NCI-H748 treated with DMSO at 0.1 percent for 48 hours (cell line): ENCODE measurements around the gene FRS2.
A peak's percentile ranks its signal among the peaks of the same experiment; 100 is the strongest.

Experiments used
- DNase-seq: peaks from one replicate; lab custom pipeline; 2025; lab: John Stamatoyannopoulos, UW

FRS2 gene

GRCh38 chr12:69533844-69534243, 63.7 kb downstream of the FRS2 start:
- DNase-seq, result no peak

GRCh38 chr12:69534389-69534822, 64.2 kb downstream of the FRS2 start:
- DNase-seq, result no peak

DNA sequence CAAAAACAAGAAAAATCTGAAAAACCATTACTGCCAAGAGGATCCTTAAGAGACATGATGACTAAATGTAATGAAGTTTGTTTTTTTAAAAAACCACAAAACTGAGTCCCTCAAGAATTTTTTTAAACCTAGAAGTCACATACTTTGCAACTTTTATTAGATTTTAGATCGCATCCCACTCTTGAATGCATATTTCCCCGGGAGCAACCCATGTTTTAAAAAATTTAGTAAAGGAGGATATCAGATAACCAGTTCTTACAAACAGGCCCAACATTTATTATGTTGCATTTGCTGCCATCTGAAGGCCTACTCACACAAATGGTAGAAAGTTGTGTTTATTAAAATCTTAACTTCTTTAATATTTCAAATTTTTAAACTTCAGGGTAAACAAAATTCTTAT, 70.8 kb downstream of the FRS2 start:
- DNase-seq, result no peak

DNA sequence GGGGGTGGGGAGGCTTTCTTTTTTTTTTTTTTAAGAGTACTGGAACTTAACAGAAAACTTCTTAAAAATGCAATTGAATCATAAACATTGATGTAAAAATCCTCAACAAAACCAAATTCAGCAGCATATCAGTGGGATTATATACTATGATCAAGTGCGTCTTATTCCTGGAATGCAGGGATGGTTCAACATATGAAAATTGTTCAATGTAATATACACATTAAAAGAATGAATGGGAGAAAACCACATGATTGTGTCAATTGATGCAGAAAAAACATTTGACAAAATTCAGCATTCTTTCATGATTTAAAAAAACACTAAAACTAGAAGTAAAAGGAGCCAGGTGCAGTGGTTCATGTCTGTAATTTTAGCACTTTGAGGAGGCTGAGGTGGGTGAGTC, 73.9 kb downstream of the FRS2 start:
- no peak for DNase-seq

- no peak for DNase-seq
Measured at GRCh38 chr12:69545081-69545480, 74.9 kb downstream of the FRS2 start.

DNA sequence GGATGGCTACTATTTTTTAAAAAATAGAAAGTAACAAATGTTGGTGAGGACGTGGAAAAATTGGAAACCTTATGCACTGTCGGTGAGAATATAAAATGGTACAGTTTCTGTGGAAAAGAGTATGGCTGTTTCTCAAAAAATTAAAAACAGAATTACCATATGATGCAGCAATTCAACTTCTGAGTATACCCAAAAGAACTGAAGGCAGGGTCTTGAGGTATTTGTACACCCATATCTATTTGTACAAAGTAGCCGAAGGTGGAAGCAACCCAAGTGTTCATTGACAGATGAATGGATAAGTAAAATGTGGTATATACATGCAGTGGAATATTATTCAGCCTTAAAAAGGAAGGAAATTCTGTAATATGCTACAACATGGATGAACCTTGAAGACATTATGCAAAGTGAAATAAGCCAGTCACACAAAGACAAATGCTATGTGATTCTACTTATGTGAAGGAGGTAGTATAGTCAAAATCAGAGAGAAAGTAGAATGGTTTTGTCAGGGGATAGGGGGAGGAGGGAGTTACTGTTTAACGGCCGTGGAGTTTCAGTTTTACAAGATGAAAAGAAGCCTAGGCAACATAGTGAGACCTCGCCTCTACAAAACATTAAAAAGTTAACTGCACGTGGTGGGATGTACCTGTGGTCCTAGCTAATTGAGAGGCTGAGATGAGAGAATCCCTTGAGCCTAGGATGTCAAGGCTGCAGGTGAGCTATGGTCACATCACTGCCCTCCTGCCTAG, 76.7 kb downstream of the FRS2 start:
- DNase-seq, result no peak

DNA sequence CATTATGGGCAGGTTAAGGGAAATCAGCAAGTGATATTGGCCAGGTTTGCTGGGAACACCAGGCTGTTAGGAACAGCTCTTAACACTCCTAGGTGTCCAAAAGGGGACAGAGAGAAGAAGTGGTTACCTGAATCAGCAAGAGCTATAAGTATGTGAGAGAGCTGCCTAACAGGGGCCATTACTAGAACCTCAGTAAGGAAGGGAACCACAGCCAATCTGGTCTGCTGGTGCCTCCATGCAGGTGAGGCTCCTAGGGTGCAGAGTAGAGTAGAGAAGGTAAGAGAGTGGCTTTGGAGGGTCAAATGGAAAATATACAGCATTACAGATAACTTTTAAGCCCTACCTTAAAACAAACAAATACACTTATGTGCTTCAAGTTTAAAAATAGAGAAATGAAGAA, 78.5 kb downstream of the FRS2 start:
- DNase-seq, result no peak

DNA sequence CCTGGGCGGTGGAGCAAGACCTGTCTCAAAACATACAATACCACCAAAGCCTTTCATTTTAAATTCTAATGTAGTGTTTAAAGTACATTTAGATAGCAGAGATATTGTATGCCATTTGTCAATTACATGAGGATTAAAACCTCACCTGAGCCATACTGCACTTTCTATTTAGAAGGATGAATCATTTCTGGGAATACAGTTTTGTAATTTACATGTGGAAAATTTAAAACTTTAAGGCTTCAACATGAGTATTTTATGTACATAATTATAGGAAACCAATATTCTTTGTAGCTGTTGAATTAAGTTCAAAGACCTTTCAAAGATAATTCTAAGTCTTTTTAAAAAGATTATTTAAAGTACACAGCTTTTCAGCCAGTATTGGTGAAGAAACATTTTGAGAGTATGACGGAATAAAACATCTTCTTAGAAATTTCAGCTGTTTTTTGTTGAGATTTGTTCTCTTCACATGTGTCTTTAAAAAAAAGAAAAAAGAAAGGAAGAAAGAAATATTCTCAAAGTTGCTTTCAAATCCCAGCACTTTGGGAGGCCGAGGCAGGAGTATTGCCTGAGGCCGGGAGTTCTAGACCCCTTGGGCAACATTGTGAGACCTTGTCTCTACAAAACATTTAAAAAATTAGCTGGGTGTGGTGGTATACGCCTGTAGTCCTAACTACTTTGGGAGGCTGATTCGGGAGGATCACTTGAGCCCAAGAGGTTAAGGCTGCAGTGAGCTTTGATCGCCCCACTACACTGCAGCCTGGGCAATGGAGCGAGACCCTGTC, 80.6 kb downstream of the FRS2 start:
- no peak for DNase-seq

- peak; percentile 3 for DNase-seq
Measured at GRCh38 chr12:69553628-69554248, 83.5 kb downstream of the FRS2 start.

- no peak for DNase-seq
Measured at GRCh38 chr12:69555461-69555860, 85.3 kb downstream of the FRS2 start.

- no peak for DNase-seq
Measured at GRCh38 chr12:69556383-69556782, 86.2 kb downstream of the FRS2 start.

DNA sequence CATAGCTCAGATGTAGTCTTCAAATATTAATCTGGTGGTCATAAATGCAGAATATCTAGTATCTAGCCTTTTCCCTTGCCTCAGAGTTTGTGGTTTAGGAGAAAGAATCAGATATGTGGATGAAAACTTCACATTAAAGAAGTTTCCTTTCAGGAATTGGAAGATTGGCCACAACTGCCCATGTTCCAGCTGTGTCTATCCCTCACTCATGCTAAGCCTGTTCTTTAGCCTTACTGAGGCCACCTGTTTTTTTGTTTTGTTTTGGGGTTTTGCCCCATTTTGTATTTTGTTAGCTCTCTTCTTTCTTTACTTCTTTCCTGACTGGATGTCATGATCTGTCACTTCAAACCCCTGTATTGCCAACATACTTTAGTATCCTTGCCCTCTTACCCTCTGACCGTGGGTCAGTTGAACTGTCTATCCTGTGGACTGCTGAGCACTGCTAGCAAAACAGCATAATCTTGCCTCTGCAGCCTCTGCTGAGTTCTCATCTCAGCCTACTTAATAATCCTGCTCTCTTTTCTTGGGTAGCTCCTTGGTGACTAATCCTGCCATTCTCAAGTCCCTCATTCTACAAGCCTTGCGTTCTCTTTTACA, 93.1 kb downstream of the FRS2 start:
- no peak for DNase-seq

GRCh38 chr12:69566603-69567002, 96.4 kb downstream of the FRS2 start:
- DNase-seq, result no peak

GRCh38 chr12:69569236-69569635, 99.0 kb downstream of the FRS2 start:
- DNase-seq, result no peak

GRCh38 chr12:69570000-69570516, 99.9 kb downstream of the FRS2 start:
- DNase-seq, result no peak

DNA sequence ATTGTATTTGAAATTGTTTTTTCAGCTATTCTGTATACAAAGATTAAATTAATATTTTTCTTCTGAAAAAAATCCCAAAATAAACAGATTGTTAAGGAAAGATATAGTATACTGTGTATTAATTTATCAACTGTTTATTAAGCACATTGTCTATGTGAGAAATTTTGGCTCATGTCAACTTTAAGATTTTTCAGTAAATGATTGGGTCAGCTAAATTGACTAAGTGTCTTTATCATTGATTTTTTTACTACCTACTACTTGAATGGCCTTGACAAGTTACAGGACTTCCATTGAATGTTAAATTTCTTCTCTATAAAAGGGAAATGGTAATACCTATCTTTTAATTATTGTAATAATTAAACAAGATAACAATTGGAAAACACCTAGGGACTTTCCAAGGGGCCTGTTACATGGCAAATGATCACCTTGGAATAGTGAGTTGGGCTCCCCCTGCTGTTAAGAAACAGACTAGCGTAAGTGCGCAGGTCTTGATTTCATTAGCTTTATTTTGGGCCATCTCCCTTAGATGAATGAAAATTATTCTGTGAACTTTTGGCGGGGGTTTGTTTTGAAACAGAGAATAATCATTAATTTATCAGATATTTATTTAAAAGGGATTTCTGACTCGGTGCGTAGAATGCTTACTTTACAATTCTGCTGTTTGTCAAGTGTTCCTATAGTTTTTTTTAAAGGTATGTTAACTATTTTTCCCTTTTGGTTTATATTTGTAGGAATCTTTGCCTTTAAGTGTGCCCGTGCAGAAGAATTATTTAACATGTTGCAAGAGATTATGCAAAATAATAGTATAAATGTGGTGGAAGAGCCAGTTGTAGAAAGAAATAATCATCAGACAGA, 100.6 kb downstream of the FRS2 start:
- peak; percentile 56 for DNase-seq

DNA sequence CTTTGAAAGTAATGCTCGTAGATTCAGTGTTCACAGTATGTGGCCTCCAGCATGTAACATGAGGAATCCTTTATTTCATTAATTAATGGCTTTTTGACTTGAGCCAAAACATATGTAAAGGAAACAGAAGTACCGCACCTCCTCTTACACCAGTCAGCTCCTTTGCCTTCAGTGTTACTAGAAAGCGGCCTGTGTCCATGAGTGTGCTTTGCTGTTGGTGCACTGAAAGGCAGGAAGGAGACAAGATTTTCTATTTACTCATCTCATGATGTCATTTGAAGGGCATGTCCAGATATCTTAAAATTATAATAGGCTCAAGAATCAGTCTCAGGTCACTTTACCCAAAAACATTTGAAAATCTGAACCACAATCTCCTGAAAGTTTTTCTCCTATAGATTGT, 105.2 kb downstream of the FRS2 start:
- no peak for DNase-seq

GRCh38 chr12:69578283-69578682, 108.1 kb downstream of the FRS2 start:
- DNase-seq, result no peak

DNA sequence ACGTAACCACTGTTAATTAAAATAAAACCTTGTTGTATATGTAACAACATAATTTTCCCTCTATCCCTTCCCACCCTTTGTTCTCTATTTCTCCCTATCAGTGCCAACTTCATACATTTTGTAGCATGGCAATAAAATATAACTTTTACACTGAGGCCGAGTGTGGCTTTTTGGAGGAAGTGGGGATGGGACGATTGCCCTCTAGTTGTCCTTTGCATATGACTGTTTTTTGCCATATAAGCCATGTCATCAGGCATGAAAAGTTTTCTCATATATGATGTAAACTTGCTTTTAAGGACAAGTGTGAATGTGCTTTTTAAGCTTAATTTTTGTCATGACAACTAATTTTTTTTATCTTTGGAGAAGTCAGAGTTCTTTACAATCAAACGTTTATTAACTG, 108.8 kb downstream of the FRS2 start:
- DNase-seq, result no peak

GRCh38 chr12:69580074-69580473, 109.9 kb downstream of the FRS2 start:
- DNase-seq, result no peak

DNA sequence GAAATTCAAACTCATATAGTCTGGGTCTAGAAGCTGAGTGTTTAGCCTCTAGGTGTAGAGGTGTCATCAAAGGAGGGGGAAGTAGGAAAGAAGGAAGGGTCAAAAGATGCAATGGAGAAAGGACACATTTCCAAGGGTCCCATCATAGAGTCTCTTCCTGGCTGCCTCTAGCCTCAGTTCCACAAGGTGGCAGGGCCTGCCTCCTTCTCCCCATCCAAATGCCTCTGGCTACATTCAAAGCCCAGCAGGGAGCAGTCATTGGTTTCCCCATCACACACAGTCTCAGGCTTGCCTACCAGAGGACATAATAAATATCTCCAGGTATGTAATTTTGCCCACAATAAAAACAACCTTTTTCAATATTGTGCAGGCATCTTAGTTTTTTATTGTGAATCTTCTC, 113.0 kb downstream of the FRS2 start:
- no peak for DNase-seq
